Measurements from ENCODE around the gene IQCM. TPM values are rescaled to one million over a fixed set of nuclear protein-coding genes. Genes with fewer than 3 reads are reported as not detected.

Gene IQCM
- total RNA-seq, 1 donor from 2014 or later: not detected

DNA sequence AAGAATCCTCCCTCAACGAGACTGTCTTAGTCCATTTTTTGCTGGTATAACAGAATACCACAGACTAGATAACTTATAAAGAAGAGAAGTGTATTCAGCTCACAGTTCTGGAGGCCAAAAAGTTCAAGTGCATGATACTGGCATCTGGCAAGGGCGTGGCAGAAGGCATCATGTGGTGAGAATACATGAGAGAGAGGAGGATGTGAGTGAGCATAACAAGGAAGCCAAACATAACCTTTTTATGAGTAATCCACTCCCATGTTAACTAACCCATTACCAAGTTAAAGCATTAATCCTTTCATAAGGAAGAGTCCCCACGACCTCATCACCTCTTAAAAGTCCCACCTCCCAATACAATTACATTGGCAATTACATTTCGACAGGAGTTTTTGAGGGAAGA is 504.6 kb downstream of the IQCM start:
- H3K4me1 Mint-ChIP-seq (ENCODE audit: unreplicated experiment): no peaks in the 10 kb centered on the region
- no peaks in the 10 kb centered on the region for H3K27me3 Mint-ChIP-seq (ENCODE audit: unreplicated experiment)
- peaks cover 3% of the 10 kb centered on the region for H3K9me3 Mint-ChIP-seq (ENCODE audit: unreplicated experiment)
- H3K27ac Mint-ChIP-seq (ENCODE audit: unreplicated experiment): no peak overlapping the region
- no peak overlapping the region for H3K4me3 Mint-ChIP-seq (ENCODE audit: unreplicated experiment)
- no peaks in the 10 kb centered on the region for H3K36me3 Mint-ChIP-seq (ENCODE audit: unreplicated experiment)
- TF ChIP-seq CTCF (IDR thresholded peaks at IDR 0.05): no peak
- no peak for DNase-seq (ENCODE audit: extremely low spot score, unreplicated experiment)

GRCh38 chr4:149306537-149306936 is 509.1 kb downstream of the IQCM start:
- no peak for TF ChIP-seq CTCF (IDR thresholded peaks at IDR 0.05)
- Mint-ChIP-seq H3K36me3 (ENCODE audit: unreplicated experiment) (no peaks in the 10 kb centered on the region), H3K27me3 (ENCODE audit: unreplicated experiment) (no peaks in the 10 kb centered on the region), H3K27ac (ENCODE audit: unreplicated experiment) (no peak overlapping the region), H3K4me3 (ENCODE audit: unreplicated experiment) (no peak overlapping the region), H3K9me3 (ENCODE audit: unreplicated experiment) (peaks cover 3% of the 10 kb centered on the region), H3K4me1 (ENCODE audit: unreplicated experiment) (no peaks in the 10 kb centered on the region)
- DNase-seq (ENCODE audit: extremely low spot score, unreplicated experiment): no peak

Data from osteocyte (in vitro differentiated cells).